SK-N-SH (cell line): Measurements from ENCODE around the gene LRRC45. TPM values are rescaled to one million over a fixed set of nuclear protein-coding genes. Genes with fewer than 3 reads are reported as not detected.

Experiments
- CTCF ChIA-PET: fragments of 300-600, 350-600 bp; formaldehyde crosslinking; extraction: SDS; loops from one replicate; lab custom pipeline; 2021; lab: Yijun Ruan, JAX
- POLR2A ChIA-PET: fragments of 350-600 bp; sonication (Branson Sonifier 250); formaldehyde crosslinking; extraction: SDS; loops from one replicate; lab custom pipeline; 2020; ENCODE audit warnings: antibody characterized with exemption, inconsistent platforms; lab: Yijun Ruan, JAX
- DNase-seq: peaks from one replicate; pipeline ENCODE4 v3.0.0; 2012
- H2AFZ ChIP-seq: fragments of 200-600 bp; sonication (generic); 2 replicates; pipeline ENCODE4 v1.8.1; 2016; ENCODE audit warnings: antibody characterized with exemption, mild to moderate bottlenecking, low read depth
- H3F3A ChIP-seq: fragments of 200-600 bp; sonication (generic); replicated peaks from 2 replicates; pipeline ENCODE3; 2016; ENCODE audit warnings: antibody characterized with exemption, mild to moderate bottlenecking; ENCODE audit not compliant: insufficient read depth
- H3K27ac ChIP-seq, 2 experiments: fragments of 200-500 bp in 1 of 2; fragments of 200-600 bp in 1 of 2; sonication (Bioruptor generic) in 1 of 2; sonication (generic), shearing (Covaris generic) in 1 of 2; 2 replicates each; pipeline versions ENCODE4 v1.5.1 to v1.6.1; 2014 to 2016; ENCODE audit warnings: low read depth in 2 of 2, inconsistent platforms in 1 of 2, low read length in 1 of 2, mild to moderate bottlenecking in 1 of 2, mixed read lengths in 1 of 2
- H3K27me3 ChIP-seq: fragments of 200-600 bp; sonication (generic), shearing (Covaris generic); 2 replicates; pipeline ENCODE4 v1.6.1; 2016; ENCODE audit warnings: mixed run types; ENCODE audit not compliant: insufficient read depth
- H3K36me3 ChIP-seq, 2 experiments: fragments of 200-500 bp in 1 of 2; fragments of 200-600 bp in 1 of 2; sonication (Bioruptor generic) in 1 of 2; sonication (generic) in 1 of 2; replicated peaks in 1 of 2; 2 replicates each; pipeline versions ENCODE3 to v1.5.1; 2014 to 2016; ENCODE audit warnings: low read length in 1 of 2, mild to moderate bottlenecking in 1 of 2; ENCODE audit not compliant: insufficient read depth in 2 of 2, control insufficient read depth in 1 of 2
- H3K4me1 ChIP-seq, 2 experiments: fragments of 200-500 bp in 1 of 2; fragments of 200-600 bp in 1 of 2; sonication (Bioruptor generic) in 1 of 2; sonication (generic), shearing (Covaris generic) in 1 of 2; 2 replicates each; pipeline versions ENCODE4 v1.5.1 to v1.6.1; 2014 to 2016; ENCODE audit warnings: low read depth in 1 of 2, low read length in 1 of 2, mixed run types in 1 of 2; ENCODE audit not compliant: insufficient read depth in 2 of 2, control insufficient read depth in 1 of 2
- H3K4me2 ChIP-seq: fragments of 200-600 bp; sonication (generic), shearing (Covaris generic); 2 replicates; pipeline ENCODE4 v1.6.1; 2017; ENCODE audit warnings: mixed run types
- H3K4me3 ChIP-seq, 2 experiments: fragments of 200-500 bp in 1 of 2; fragments of 200-600 bp in 1 of 2; sonication (Bioruptor generic) in 1 of 2; sonication (generic), shearing (Covaris generic) in 1 of 2; 2 replicates each; pipeline versions ENCODE4 v1.5.1 to v1.8.1; 2014 to 2016; ENCODE audit warnings: low read depth in 2 of 2, inconsistent platforms in 1 of 2, low read length in 1 of 2, mild to moderate bottlenecking in 1 of 2, mixed read lengths in 1 of 2, moderate library complexity in 1 of 2
- H3K79me2 ChIP-seq: fragments of 200-600 bp; sonication (generic); 2 replicates; pipeline ENCODE4 v1.8.1; 2017; ENCODE audit warnings: mild to moderate bottlenecking; ENCODE audit not compliant: insufficient read depth
- H3K9ac ChIP-seq: fragments of 200-600 bp; sonication (generic); 2 replicates; pipeline ENCODE4 v1.6.1; 2017; ENCODE audit warnings: mixed run types
- H3K9me2 ChIP-seq: fragments of 200-600 bp; sonication (generic); 2 replicates; pipeline ENCODE4 v1.6.1; 2017; ENCODE audit warnings: mixed run types
- H3K9me3 ChIP-seq: fragments of 200-600 bp; sonication (generic); 2 replicates; pipeline ENCODE4 v1.6.1; 2017; ENCODE audit warnings: mixed run types, mild to moderate bottlenecking, moderate library complexity
- H4K20me1 ChIP-seq: fragments of 200-600 bp; sonication (generic); 2 replicates; pipeline ENCODE4 v1.6.1; 2017; ENCODE audit warnings: mild to moderate bottlenecking, mixed run types; ENCODE audit not compliant: insufficient read depth
- EP300 ChIP-seq, 2 experiments: IDR thresholded peaks; 2 replicates each; pipeline versions ENCODE4 v1.4.0 to v1.6.1; 2012; ENCODE audit warnings: borderline replicate concordance in 1 of 2, low read depth in 1 of 2, low read length in 1 of 2
- FOXM1 ChIP-seq: IDR thresholded peaks from 2 replicates; pipeline ENCODE4 v1.4.0; 2012; ENCODE audit warnings: low read depth, mild to moderate bottlenecking
- GABPA ChIP-seq: IDR thresholded peaks from 2 replicates; pipeline ENCODE4 v1.4.0; 2012; ENCODE audit warnings: low read depth, mild to moderate bottlenecking
- MEF2A ChIP-seq: IDR thresholded peaks from 2 replicates; pipeline ENCODE4 v1.4.0; 2012; ENCODE audit warnings: low read depth, borderline replicate concordance
- POLR2AphosphoS5 ChIP-seq: IDR thresholded peaks from 2 replicates; pipeline ENCODE4 v1.6.1; 2012; ENCODE audit warnings: low read depth, low read length
- RCOR1 ChIP-seq: fragments of 150-350 bp; IDR thresholded peaks from 2 replicates; pipeline ENCODE4 v1.6.1; 2017; ENCODE audit warnings: antibody characterized with exemption, low read length
- SIN3A ChIP-seq: IDR thresholded peaks from 2 replicates; pipeline ENCODE4 v1.6.1; 2012; ENCODE audit warnings: low read depth, mild to moderate bottlenecking, low read length, moderate library complexity, borderline replicate concordance
- TAF1 ChIP-seq: IDR thresholded peaks from 2 replicates; pipeline ENCODE4 v1.6.1; 2012; ENCODE audit warnings: low read depth, mild to moderate bottlenecking, low read length, moderate library complexity, borderline replicate concordance
- WGBS: methylation state at CpG from one replicate; pipeline ENCODE4 v1.1.6; 2017; ENCODE audit warnings: low lambda C conversion rate; 5-methylcytosine and 5-hydroxymethylcytosine counted together
- polyA plus RNA-seq, 3 experiments: library from polyadenylated mRNA; depleted of rRNA; stranded (reverse); fragments of >200 nt; gene quantifications; 2 replicates each; pipeline ENCODE4 v1.2.3, GENCODE V29; 2012
- TF ChIP-seq, protein P1 (sequence below): IDR thresholded peaks from 2 replicates; pipeline ENCODE4 v1.6.1; 2012; ENCODE audit warnings: mild to moderate bottlenecking, low read depth, low read length, moderate library complexity
- TF ChIP-seq, protein P2 (sequence below): IDR thresholded peaks from 2 replicates; pipeline ENCODE4 v1.4.0; 2012; ENCODE audit warnings: low read depth, borderline replicate concordance
- TF ChIP-seq, protein P3 (sequence below): IDR thresholded peaks from 2 replicates; pipeline ENCODE4; 2012

Gene LRRC45
- polyA plus RNA-seq, 1 of the 3 experiments (the other 2 are of a cell fraction), result 31.5 TPM

DNA sequence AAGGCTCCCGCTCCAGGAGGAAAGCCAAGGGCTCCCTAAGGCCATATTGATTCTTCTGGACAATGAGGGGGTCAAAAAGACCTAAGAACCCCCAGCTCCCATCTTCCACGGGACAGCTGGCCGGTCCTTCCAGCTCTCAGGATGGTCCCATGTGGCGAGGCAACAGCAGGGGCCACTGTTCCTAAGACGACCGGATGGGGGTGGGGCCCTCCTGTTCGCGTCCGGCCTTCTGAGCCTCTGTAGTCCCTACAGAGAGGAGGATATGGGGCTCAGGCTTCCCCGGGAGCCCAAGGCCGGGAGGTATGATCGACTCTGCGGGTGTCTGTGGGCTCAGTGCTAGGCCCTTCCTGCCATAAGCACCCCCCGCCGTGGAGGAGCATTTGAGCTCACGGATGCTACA, 20.4 kb downstream of the LRRC45 start:
- WGBS, result 92% methylated on average over 13 of the region's 16 CpGs
- CTCF ChIA-PET, result interaction anchor here (0.8 to 2.1 kb wide), 4 partner anchors 11 to 84 kb away, joined by 3 to 11 read pairs (median 6); no protein-coding TSS in a partner anchor
- no peaks in the 10 kb centered on the region for H3K9me2 ChIP-seq
- no peak overlapping the region for H3K4me3 ChIP-seq
- no peak overlapping the region for H3K9ac ChIP-seq
- no peaks in the 10 kb centered on the region for H4K20me1 ChIP-seq
- H2AFZ ChIP-seq, result no peak overlapping the region
- POLR2A ChIA-PET, result no interaction called here
- DNase-seq, result no peak
- H3F3A ChIP-seq, result peaks cover 5% of the 10 kb centered on the region
- no peaks in the 10 kb centered on the region for H3K9me3 ChIP-seq
- no peaks in the 10 kb centered on the region for H3K27me3 ChIP-seq
- no peak overlapping the region for H3K27ac ChIP-seq
- peaks cover 0 to 5% of the 10 kb centered on the region in 2 experiments; a peak in 1 of 4 replicates for H3K4me1 ChIP-seq
- H3K36me3 ChIP-seq, result peaks cover 5 to 19% of the 10 kb centered on the region in 2 experiments
- H3K4me2 ChIP-seq, result no peak overlapping the region
- no peaks in the 10 kb centered on the region for H3K79me2 ChIP-seq
- TF ChIP-seq FOXM1 (no peak), SIN3A (no peak), TAF1 (no peak), POLR2AphosphoS5 (no peak)
- TF ChIP-seq, protein P1, sequence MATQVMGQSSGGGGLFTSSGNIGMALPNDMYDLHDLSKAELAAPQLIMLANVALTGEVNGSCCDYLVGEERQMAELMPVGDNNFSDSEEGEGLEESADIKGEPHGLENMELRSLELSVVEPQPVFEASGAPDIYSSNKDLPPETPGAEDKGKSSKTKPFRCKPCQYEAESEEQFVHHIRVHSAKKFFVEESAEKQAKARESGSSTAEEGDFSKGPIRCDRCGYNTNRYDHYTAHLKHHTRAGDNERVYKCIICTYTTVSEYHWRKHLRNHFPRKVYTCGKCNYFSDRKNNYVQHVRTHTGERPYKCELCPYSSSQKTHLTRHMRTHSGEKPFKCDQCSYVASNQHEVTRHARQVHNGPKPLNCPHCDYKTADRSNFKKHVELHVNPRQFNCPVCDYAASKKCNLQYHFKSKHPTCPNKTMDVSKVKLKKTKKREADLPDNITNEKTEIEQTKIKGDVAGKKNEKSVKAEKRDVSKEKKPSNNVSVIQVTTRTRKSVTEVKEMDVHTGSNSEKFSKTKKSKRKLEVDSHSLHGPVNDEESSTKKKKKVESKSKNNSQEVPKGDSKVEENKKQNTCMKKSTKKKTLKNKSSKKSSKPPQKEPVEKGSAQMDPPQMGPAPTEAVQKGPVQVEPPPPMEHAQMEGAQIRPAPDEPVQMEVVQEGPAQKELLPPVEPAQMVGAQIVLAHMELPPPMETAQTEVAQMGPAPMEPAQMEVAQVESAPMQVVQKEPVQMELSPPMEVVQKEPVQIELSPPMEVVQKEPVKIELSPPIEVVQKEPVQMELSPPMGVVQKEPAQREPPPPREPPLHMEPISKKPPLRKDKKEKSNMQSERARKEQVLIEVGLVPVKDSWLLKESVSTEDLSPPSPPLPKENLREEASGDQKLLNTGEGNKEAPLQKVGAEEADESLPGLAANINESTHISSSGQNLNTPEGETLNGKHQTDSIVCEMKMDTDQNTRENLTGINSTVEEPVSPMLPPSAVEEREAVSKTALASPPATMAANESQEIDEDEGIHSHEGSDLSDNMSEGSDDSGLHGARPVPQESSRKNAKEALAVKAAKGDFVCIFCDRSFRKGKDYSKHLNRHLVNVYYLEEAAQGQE, result no peak
- TF ChIP-seq, protein P2, sequence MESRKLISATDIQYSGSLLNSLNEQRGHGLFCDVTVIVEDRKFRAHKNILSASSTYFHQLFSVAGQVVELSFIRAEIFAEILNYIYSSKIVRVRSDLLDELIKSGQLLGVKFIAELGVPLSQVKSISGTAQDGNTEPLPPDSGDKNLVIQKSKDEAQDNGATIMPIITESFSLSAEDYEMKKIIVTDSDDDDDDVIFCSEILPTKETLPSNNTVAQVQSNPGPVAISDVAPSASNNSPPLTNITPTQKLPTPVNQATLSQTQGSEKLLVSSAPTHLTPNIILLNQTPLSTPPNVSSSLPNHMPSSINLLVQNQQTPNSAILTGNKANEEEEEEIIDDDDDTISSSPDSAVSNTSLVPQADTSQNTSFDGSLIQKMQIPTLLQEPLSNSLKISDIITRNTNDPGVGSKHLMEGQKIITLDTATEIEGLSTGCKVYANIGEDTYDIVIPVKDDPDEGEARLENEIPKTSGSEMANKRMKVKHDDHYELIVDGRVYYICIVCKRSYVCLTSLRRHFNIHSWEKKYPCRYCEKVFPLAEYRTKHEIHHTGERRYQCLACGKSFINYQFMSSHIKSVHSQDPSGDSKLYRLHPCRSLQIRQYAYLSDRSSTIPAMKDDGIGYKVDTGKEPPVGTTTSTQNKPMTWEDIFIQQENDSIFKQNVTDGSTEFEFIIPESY, result no peak
- TF ChIP-seq, all 33 proteins: peak for 0

DNA sequence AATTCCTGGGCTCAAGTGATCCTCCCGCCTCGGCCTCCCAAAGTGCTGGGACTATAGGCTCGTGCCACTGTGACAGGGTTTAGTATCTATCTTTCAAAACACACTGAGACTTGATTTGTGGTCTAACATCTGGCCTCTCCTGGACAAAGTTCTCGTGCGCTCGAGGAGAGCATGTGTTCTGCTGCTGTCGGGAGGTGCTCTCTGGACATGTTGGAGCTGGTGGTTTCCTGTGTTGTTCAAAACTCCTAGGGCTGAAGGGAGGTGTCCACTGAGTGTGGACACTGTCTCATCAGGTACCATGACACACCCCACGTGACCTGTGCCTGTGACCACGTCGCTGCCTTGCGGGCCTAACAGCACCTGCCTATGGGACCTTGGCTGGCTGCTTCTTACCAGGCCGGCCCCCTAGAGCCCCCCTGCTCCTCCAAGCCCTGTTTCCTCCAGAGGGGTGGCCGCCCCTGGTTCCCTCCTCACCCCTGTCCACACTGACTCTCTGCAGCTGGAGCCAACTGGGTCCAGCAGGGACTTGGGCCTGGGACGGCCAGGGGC, 22.9 kb downstream of the LRRC45 start:
- ChIA-PET POLR2A (no interaction called here), CTCF (interaction anchor here (1.0 to 1.2 kb wide), 2 partner anchors 10 to 15 kb away, joined by 3 read pairs; no protein-coding TSS in a partner anchor)
- no peak for DNase-seq
- H3K27me3 ChIP-seq, result no peaks in the 10 kb centered on the region
- H3K27ac ChIP-seq, result no peak overlapping the region
- 86% methylated on average over 11 of the region's 14 CpGs for WGBS
- H3K36me3 ChIP-seq, result peaks cover 15 to 35% of the 10 kb centered on the region in 2 experiments
- H3K9me3 ChIP-seq, result no peaks in the 10 kb centered on the region
- H4K20me1 ChIP-seq, result no peaks in the 10 kb centered on the region
- H3K9me2 ChIP-seq, result no peaks in the 10 kb centered on the region
- TF ChIP-seq, protein P3, sequence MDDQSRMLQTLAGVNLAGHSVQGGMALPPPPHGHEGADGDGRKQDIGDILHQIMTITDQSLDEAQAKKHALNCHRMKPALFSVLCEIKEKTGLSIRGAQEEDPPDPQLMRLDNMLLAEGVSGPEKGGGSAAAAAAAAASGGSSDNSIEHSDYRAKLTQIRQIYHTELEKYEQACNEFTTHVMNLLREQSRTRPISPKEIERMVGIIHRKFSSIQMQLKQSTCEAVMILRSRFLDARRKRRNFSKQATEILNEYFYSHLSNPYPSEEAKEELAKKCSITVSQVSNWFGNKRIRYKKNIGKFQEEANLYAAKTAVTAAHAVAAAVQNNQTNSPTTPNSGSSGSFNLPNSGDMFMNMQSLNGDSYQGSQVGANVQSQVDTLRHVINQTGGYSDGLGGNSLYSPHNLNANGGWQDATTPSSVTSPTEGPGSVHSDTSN, result no peak
- TF ChIP-seq TAF1 (no peak), EP300 (IDR thresholded peaks at IDR 0.05; ENCODE audit: borderline replicate concordance in 1 of 2, low read depth in 1 of 2, low read length in 1 of 2) (no peak), POLR2AphosphoS5 (no peak), GABPA (no peak), RCOR1 (no peak), MEF2A (no peak)
- H3K4me3 ChIP-seq, result no peak overlapping the region
- no peak overlapping the region for H3K9ac ChIP-seq
- H3K4me2 ChIP-seq, result no peak overlapping the region
- no peak overlapping the region for H2AFZ ChIP-seq
- peaks cover 0 to 11% of the 10 kb centered on the region in 2 experiments; a peak in 1 of 4 replicates for H3K4me1 ChIP-seq
- H3F3A ChIP-seq, result peaks cover 5% of the 10 kb centered on the region
- peaks cover 9% of the 10 kb centered on the region; the same call in 1 of the 2 replicates for H3K79me2 ChIP-seq
